Measurements from ENCODE around the gene SARM1. TPM values are rescaled to one million over a fixed set of nuclear protein-coding genes. Genes with fewer than 3 reads are reported as not detected.

The SARM1 gene
- total and polyA plus RNA-seq, 2 of the 13 experiments (the other 11 are each of a cell fraction or from before 2014, with no cell fraction given), result 0.73 to 0.86 TPM

- TF ChIP-seq SOX6 (IDR thresholded peaks at IDR 0.05), result no peak
- TF ChIP-seq SOX6 (CRISPR knock-in tag; IDR thresholded peaks at IDR 0.05), result no peak
- TF ChIP-seq POLR2A (IDR thresholded peaks at IDR 0.05; ENCODE audit: insufficient read depth in 1 of 2, low read depth in 2 of 2, low read length in 2 of 2), result peak in 1 of 2 experiments; percentile 49; a peak in 2 of 4 replicates
- TF ChIP-seq USF2 (IDR thresholded peaks at IDR 0.05; ENCODE audit: low read depth, low read length), result peak; percentile 77
- TF ChIP-seq USF2 (CRISPR knock-in tag; IDR thresholded peaks at IDR 0.05; ENCODE audit: borderline replicate concordance), result peak; percentile 92; the same call in 1 of the 2 replicates
- TF ChIP-seq HOXA5 (CRISPR knock-in tag; IDR thresholded peaks at IDR 0.05), result 0 out of 2 replicates have a peak, but pooled peaks have one; percentile 14
- TF ChIP-seq HNRNPK (IDR thresholded peaks at IDR 0.05; ENCODE audit: low read depth, low read length, poor library complexity, severe bottlenecking), result peak; percentile 60
- TF ChIP-seq ZNF260 (CRISPR knock-in tag; IDR thresholded peaks at IDR 0.05; ENCODE audit: borderline replicate concordance, low read depth), result no peak
- TF ChIP-seq NFAT5 (CRISPR knock-in tag; IDR thresholded peaks at IDR 0.05), result no peak
- TF ChIP-seq ZNF556 (CRISPR knock-in tag; IDR thresholded peaks at IDR 0.05; ENCODE audit: borderline replicate concordance), result 0 out of 2 replicates have a peak, but pooled peaks have one; percentile 25
- peak; percentile 55; the same call in 1 of the 2 replicates for TF ChIP-seq TBX2 (CRISPR knock-in tag; IDR thresholded peaks at IDR 0.05; ENCODE audit: borderline replicate concordance)
- no peak for TF ChIP-seq RFXANK (CRISPR knock-in tag; IDR thresholded peaks at IDR 0.05)
- no peak for TF ChIP-seq SP1 (IDR thresholded peaks at IDR 0.05)
- TF ChIP-seq SP1 (CRISPR knock-in tag; IDR thresholded peaks at IDR 0.05), result 0 out of 2 replicates have a peak, but pooled peaks have one; percentile 23
- 0 out of 2 replicates have a peak, but pooled peaks have one; percentile 53 for TF ChIP-seq ZNF619 (CRISPR knock-in tag; IDR thresholded peaks at IDR 0.05)
- no peak for TF ChIP-seq LCORL (IDR thresholded peaks at IDR 0.05)
- TF ChIP-seq LCORL (CRISPR knock-in tag; IDR thresholded peaks at IDR 0.05), result 0 out of 2 replicates have a peak, but pooled peaks have one; percentile 33
- TF ChIP-seq MXI1 (IDR thresholded peaks at IDR 0.05; ENCODE audit: borderline replicate concordance, low read depth, low read length), result peak; percentile 41; the same call in 1 of the 3 replicates
- TF ChIP-seq TEF (CRISPR knock-in tag; IDR thresholded peaks at IDR 0.05), result no peak
- TF ChIP-seq ZNF747 (CRISPR knock-in tag; IDR thresholded peaks at IDR 0.05; ENCODE audit: borderline replicate concordance), result peak; percentile 52; the same call in 1 of the 2 replicates
Observed at GRCh38 chr17:28371245-28372202, at the start of gene SARM1 (continued).
